Measurements from ENCODE around the gene WDR70.
"Not testable (repeated sequence)": the region's sequence is repeated elsewhere in the genome, so short reads cannot be mapped to it uniquely, and the experiment has no call there.

WDR70 gene

DNA sequence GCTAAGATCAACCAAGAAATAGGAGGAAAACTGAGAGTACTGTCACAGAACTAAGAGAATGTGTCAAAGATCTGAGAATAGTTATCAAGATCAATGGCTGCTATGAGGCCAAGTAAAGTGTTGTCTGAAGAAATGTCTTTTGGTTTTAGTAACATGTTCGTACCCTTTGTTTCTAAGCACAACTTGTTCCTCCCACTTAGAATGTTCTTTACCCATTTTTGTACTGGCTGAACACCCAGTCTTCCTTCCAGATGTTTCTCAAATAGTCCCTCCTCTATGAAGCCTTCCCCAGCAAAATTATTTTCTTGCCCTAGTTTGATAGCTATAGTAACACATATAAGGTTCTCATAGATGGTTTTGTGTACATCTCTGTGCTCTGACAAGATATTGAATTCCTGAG is 191.5 kb downstream of the WDR70 start:
- DNase-seq (ENCODE audit: low spot score) = no peak

DNA sequence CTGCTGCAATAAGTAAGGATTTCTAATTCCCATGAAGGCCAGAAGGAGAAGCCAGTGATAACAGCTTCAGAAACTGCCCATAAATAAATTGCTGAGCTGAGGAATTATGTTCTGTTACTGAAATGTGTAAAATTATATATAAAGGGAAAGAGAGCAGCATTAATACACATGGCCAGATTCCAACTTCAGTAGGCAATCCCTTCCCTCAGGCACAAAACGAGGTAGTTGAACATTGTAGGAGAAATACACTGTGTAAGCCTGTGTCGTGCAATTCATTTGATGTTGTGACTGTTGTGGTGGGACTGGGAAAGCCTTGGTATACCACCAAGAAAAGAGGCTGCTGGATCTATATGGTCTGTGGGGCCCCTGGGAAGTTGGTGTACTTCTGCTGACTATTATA is 192.9 kb downstream of the WDR70 start:
- no peak for DNase-seq (ENCODE audit: low spot score)

DNA sequence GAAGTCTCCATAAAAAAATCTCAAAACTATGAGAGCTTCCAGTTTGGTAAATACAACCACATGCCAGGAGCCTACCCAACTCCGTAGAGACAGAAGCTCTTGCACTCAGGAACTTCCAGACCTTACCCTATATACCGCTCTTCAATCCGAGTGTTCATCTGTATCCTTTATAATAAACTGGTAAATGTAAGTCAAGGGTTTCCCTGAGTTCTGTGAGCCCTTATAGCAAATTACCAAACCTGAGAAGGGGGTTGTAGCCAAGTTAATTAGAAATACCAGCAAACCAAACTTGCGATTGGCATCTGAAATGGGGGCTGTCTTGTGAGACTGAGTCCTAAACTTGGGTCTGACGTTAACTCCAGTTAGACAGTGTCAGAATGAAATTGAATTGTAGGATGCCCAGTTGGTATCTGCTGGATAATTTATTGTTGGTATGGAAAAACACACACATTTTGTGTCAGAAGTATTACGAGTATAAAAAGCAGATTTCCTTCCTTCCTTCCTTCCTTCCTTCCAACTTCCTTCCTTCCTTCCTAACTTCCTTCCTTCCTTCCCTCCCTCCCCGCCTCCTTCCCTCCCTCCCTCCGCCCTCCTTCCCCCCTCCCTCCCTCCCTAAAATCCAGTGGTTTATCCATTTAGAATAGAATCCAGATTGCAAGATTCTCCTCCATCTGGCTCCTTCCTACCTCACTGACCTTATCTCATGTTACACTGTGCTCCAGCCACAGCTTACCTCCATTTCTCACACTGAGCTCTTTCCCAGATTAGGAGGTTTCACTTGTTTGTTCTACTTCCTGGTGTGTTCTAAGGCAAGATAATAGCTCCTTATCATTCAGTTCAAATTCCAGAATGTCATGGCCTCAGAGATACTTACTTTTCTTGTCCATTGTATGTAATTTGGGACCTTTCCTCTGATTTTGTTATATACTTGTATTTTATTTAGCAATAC is 196.7 kb downstream of the WDR70 start:
- DNase-seq (ENCODE audit: low spot score) = no peak

DNA sequence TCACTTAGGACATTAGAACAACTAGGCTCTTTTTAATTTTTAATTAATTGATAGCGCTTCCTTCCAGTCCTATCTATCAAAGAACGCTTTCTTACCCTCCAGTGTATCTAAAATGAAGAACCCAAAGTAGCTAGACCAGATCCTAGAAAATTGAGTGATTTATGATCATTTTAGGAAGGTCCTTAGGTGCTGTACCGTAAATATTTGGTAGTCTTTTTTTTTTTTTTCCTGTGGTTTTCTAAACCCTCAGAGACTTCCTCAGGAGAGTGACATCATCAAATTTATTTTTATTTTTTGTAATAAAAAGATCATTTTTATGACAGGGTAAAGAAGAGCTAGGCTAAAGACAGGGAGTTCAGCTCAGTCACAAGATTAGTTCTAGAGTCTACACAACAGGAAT is 197.4 kb downstream of the WDR70 start:
- no peak for DNase-seq (ENCODE audit: low spot score)

DNA sequence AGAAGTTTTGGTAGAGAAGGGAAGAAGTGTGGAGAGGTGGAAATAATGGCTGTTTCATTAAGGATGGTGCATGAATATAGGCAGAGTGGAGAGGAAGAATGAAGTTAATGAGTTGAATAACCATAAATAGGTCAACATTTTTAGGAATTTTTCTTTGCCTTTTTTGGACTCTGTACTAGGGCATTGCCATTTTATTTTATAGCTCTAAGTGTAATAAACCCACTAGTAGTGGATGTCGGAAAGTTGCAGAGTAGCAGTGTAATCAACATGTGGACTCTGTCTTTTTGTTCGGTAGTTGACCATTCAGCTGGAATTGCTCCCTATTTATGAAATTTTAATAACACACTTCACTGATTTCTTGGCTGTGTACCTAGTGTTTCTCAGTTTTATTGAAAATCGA is 199.1 kb downstream of the WDR70 start:
- DNase-seq (ENCODE audit: low spot score) = no peak

DNA sequence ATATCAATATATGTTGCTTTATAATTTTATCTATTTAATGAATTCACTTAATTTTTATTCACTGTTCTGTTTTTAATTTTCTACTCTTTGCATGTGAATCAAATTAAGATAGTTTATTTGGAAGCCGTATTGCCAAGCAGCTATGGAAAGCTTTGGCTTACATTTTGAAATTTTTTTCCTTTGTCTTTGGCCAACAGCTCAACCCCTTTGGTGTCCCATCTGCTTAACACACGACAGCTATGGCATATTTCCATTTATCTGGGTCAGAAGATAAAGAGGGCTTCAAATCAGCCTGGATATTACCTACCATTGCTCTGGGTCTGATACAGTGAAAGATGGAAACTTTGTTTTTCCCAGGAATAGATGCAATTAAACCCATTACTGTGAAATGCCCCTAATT is 201.0 kb downstream of the WDR70 start:
- DNase-seq (ENCODE audit: low spot score) = no peak

DNA sequence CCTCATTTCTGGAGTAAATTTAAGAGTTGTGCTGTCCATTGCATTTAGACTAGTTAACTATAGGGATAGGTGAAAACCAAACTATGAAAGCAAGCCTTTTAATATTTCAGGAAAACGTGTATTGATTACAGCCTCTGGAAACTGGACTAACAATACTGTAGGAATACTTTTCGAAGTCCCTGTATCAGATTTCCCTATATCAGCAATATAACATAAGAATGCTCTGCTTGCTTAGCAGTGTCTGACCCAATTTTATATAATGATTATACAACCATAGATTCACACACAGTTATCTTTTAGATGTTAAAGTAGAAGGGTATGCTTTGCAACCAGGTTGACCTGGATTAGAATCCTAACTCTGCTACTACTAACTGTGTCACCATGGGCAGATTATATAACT is 203.1 kb downstream of the WDR70 start:
- no peak for DNase-seq (ENCODE audit: low spot score)

DNA sequence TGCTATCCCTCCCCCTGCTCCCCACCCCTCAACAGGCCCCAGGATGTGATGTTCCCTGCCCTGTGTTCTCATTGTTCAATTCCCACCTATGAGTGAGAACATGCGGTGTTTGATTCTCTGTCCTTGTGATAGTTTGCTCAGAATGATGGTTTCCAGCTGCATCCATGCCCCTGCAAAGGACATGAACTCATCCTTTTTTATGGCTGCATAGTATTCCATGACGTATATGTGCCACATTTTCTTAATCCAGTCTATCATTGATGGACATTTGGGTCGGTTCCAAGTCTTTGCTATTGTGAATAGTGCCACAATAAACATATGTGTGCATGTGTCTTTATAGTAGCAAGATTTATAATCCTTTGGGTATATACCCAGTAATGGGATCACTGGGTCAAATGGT is 214.2 kb downstream of the WDR70 start:
- not testable (repeated sequence) for DNase-seq (ENCODE audit: low spot score)

DNA sequence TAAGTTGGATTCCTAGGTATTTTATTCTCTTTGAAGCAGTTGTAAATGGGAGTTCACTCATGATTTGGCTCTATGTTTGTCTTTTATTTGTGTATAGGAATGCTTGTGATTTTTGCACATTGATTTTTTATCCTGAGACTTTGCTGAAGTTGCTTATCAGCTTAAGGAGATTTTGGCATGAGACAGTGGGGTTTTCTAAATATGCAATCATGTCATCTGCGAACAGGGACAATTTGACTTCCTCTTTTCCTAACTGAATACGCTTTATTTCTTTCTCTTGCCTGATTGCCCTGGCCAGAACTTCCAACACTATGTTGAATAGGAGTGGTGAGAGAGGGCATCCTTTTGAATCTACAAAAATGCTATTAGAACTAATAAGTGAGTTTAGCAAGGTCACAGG is 215.7 kb downstream of the WDR70 start:
- DNase-seq (ENCODE audit: low spot score) = not testable (repeated sequence)

DNA sequence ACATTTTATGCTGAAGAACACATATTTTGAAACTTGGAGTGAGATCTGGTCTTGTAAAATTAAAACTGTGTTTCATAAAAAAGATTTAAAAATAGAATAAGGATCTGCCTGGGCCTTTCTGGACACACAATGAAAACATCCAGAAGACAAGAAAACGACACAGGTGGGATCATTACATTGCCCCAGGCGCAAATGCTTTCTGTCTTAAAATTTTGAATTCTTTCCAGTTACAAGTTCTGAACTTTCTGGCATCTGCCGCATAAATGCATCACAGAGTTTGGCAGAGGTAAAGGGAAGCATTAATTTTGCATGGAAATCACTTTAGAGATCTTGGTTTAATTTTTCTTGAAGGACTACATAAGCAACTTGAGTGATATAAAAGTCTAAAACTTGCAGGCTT is 219.6 kb downstream of the WDR70 start:
- no peak for DNase-seq (ENCODE audit: low spot score)

DNA sequence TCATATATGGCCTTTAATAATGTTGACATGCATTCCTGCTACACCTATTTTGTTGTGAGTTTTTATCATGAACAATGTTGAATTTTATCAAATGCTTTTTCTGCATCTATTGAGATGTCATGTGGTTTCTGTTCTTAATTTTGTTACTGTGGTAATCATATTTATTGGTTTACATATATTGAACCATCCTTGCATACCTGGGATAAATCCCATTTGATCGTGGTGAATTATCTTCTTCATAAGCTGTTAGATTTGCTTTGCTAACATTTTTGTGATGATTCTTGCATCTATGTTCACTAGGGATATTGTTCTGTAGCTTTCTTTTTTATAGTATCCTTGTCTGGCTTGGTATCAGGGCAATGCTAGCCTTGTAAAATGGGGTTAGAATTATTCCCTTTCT is 222.0 kb downstream of the WDR70 start:
- DNase-seq (ENCODE audit: low spot score) = no peak

DNA sequence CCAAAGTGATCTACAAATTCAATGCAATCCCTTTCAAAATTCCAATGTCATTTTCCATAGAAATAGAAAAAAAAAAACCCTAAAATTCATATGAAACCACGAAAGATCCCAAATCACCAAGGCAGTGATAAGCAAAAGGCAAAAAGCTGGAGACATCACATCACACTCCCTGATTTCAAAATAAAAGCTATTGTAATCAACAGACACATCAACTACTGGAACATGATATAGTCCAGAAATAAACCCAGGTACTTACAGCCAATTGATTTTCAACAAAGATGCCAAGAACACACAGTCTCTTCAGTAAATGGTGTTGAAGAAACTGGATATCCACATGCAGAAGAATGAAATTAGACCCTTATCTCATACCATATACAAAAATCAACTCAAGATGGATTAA is 224.0 kb downstream of the WDR70 start:
- DNase-seq (ENCODE audit: low spot score) = no peak

DNA sequence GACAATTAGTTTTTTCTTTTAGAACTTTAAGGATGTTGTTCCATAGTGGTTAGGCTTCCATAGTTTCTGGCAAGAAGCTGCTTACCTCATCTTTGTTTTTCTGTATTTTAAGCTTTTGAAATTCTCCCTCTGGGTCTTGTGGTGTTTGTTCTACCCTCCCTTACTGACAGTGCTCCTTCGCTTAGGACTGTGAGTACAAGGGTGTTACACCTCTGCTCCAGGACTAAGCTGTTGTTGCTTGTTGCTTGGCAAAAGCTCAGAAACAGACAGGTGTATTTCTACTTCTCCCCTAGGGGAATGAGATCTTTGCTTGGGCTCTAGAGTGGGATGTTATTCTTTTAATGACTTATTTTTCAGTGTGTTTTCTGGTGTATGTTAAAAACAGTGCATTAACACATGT is 225.2 kb downstream of the WDR70 start:
- no peak for DNase-seq (ENCODE audit: low spot score)

DNA sequence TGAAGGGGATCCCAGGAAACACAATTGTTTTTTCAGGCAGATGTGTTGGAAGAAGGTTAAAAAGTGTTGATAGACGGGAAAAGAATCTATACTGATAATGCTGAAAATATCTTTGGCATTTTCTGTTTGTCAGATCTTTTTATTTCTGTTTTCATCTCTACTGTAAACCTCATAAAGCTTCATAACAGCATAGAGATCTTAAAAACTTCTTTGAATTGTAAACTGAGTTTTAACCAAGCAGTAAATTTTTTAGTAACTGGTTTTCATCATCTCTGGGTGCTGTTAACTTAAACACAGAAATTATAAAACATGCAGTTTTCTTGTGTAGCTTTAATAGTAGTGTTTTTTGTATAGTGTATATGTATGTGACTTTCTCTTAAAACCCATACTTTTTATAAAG is 227.0 kb downstream of the WDR70 start:
- no peak for DNase-seq (ENCODE audit: low spot score)

DNA sequence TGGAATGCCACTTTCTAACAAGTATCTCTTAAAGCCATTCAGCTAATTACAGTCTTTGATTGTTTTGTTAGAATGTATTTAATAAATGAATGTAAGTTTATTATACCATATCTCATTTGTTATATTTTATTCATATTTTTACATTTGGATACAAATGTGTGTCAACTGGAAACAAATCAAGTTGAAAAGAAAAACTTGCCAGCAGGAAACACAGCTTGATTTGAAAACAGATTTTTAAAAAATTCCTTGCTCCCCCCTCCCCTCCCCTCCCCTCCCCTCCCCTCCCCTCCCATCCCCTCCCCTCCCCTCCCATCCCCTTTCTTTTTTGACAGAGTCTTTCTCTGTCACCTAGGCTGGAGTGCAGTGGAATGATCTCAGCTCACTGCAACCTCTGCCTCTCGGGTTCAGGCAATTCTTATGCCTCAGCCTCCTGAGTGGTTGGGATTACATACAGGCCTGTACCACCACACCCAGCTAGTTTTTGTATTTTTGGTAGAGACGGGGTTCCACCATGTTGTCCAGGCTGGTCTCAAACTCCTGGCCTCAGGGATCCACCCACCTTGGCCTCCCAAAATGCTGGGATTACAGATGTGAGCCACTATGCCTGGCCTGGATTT is 227.6 kb downstream of the WDR70 start:
- no peak for DNase-seq (ENCODE audit: low spot score)

DNA sequence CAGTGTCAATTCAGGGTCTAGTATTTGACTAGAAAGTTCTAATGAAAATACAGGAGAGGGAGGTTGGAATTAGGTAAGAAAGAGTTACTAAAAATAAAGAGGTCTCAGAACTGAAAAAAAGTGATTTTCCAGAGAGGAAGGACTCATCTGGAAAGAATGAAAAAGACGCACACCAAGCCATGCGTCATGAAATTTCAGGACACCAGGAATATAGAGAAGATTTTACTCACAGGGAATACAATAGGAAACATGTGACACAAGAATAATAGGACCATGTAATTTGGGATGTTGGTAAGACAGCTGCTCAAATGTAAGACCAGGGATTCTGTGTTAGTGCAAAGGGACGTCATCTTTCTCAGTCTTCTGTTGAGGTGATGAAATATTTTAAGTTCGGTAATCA is 236.1 kb downstream of the WDR70 start:
- DNase-seq (ENCODE audit: low spot score) = no peak

DNA sequence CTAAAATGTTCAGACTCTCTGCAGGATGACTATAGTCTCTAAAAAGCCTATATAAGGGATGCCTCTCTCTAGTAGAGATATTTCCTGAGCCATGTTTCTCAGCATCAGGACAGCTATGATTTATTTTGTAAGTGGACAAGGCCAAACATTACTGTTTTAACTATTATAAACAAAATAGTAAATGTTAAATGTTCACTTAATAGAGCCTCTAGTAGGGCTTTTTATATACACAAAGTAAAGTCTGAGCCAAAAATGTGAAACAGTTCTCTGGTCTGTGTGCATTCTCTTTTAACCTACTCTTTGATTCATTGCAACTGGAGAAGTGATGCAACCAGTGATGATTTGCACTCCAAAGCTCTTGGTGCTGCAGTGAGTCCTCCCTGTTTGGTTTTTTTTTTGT is 240.2 kb downstream of the WDR70 start:
- DNase-seq (ENCODE audit: low spot score) = no peak

DNA sequence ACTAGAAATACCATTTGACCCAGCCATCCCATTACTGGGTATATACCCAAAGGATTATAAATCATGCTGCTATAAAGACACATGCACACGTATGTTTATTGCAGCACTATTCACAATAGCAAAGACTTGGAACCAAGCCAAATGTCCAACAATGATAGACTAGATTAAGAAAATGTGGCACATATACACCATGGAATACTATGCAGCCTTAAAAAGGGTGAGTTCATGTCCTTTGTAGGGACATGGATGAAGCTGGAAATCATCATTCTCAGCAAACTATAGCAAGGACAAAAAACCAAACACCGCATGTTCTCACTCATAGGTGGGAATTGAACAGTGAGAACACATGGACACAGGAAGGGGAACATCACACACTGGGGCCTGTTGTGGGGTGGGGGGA is 243.2 kb downstream of the WDR70 start:
- not testable (repeated sequence) for DNase-seq (ENCODE audit: low spot score)

DNA sequence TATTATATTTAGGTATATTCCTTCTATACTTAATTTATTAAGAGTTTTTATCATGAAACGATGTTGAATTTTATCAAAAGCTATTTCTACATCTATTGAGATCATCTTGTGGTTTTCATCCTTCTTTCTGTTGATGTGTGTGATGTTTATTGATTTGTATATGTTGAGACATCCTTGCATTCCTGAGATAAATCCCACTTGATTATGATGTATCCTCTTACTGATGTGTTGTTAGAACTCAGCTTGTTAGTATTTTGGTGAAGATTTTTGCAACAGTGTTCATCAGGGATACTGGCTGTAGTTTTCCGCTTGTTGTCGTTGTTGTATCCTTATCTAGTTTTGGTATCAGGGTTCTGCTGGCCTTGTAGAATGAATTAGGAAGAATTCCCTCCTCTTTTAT is 247.1 kb downstream of the WDR70 start:
- no peak for DNase-seq (ENCODE audit: low spot score)

DNA sequence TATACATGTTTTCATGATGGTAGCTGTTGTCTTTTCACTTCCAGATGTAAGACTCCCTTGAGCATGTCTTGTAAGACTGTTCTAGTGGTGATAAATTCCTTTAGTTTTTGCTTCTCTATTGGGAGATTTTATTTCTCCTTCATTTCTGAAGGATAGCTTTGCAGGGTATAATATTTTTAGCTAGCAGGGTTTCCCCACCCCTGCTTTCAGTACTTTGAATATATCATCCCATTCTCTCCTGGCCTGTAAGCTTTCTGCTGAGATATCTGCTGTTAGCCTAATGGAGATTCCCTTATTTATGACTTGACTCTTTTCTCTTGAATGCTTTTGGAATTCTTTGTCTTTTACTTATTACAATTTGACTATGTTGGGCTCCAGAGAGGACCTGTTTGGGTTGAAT is 249.8 kb downstream of the WDR70 start:
- DNase-seq (ENCODE audit: low spot score) = no peak

DNA sequence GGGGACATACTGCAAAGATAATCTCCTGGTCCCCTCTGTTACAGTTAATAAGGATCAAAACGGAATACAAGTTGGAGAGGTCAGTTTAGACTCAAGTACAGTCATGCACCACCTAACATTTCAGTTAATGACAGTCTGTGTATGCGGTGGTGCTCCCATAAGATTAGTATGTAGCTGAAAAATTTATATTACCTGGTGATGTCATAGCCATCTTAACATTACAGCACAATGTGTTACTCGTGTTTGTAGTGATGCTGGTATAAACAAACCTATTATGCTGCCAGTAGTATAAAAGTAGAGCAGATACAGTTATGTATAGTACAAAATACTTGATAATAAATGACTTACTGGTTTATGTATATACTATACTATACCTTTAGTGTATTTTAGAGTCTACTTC is 252.8 kb downstream of the WDR70 start:
- no peak for DNase-seq (ENCODE audit: low spot score)

DNA sequence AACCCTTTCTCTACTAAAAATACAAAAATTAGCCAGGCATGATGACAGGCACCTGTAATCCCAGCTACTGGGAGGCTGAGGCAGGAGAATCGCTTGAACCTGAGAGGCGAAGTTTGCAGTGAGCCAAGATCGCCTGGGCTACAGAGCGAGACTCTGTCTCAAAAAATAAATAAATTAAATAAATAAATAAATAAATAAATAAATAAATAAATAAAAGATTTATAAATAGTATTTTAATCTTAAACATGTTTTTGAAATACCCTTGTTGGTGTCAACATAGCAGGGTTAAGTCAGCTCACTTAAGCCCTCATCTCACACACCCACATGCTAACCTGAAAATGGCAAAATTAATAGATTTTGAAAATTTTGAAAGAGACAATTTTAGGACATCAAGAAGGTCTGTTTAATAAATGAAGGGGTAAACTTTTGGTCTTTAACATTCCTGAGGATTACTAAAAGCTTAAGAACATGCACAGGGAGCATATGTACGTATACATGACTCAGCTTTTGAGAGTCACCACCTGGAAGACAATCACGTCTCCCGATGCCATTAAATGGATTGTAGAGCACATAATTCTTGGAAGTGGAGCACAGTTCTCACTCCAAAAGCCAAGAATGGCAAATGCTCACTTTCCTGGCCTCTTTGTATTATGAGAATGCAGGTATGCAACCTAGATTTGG is 258.2 kb downstream of the WDR70 start:
- DNase-seq (ENCODE audit: low spot score) = no peak

DNA sequence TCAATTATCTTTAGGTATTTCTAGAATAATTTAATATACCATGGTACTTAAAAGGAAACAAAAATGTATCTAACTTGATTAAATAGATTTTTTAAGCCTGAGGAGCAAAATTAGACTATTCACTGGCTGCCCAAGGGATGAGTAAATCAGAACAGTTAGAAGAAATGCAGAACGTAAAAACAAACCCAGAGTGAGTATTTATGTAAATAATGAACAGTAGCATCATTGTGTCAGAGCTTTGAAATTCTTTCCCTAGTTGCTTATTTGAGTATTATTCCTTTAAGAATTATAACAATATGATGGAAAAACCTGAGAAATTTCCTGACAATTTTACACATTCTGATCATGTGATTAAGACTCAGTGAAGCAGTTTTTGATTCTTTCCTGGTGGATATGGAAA is 259.8 kb downstream of the WDR70 start:
- DNase-seq (ENCODE audit: low spot score) = no peak
